GM12865 (cell line): ENCODE measurements around the gene HIVEP1.

ENCODE experiments used
- DNase-seq: peaks from one replicate; pipeline ENCODE4 v3.0.0; 2010; ENCODE audit warnings: low read depth
- H3K4me3 ChIP-seq: 2 replicates; pipeline ENCODE4 v1.5.1; 2011; ENCODE audit warnings: mild to moderate bottlenecking, low read depth, low read length, control low read depth
- CTCF ChIP-seq: IDR thresholded peaks from 2 replicates; pipeline ENCODE4 v1.5.1; 2011; ENCODE audit warnings: low read length, control low read depth, low read depth, inconsistent platforms; ENCODE audit not compliant: insufficient read depth; ENCODE audit errors: missing control alignments

Gene HIVEP1

GRCh38 chr6:12186528-12186927 lies 174.4 kb downstream of the HIVEP1 start:
- TF ChIP-seq CTCF: no peak
- H3K4me3 ChIP-seq: no peak overlapping the region
- no peak for DNase-seq

GRCh38 chr6:12189150-12189549 lies 177.0 kb downstream of the HIVEP1 start:
- H3K4me3 ChIP-seq: no peak overlapping the region
- TF ChIP-seq CTCF: no peak
- DNase-seq: no peak

GRCh38 chr6:12189661-12190060 lies 177.5 kb downstream of the HIVEP1 start:
- no peak for DNase-seq
- no peak overlapping the region for H3K4me3 ChIP-seq
- TF ChIP-seq CTCF: no peak

- no peak overlapping the region for H3K4me3 ChIP-seq
- DNase-seq: no peak
- TF ChIP-seq CTCF: no peak
These were observed 178.1 kb downstream of the HIVEP1 start for GRCh38 chr6:12190252-12190651.

GRCh38 chr6:12196326-12196936 lies 184.3 kb downstream of the HIVEP1 start:
- no peak for TF ChIP-seq CTCF
- H3K4me3 ChIP-seq: no peak overlapping the region
- no peak for DNase-seq

GRCh38 chr6:12198851-12199250 lies 186.7 kb downstream of the HIVEP1 start:
- no peak for DNase-seq
- TF ChIP-seq CTCF: no peak
- H3K4me3 ChIP-seq: no peak overlapping the region

- no peak for DNase-seq
- no peak for TF ChIP-seq CTCF
- H3K4me3 ChIP-seq: no peak overlapping the region
These were observed 188.0 kb downstream of the HIVEP1 start for GRCh38 chr6:12200015-12200564.
